Lower leg skin (tissue), 3 donors: ENCODE data around the gene FOXD1.

Experiments used
- POLR2A ChIP-seq, 2 donors: fragments of 450-650 bp; IDR thresholded peaks; one replicate each; pipeline ENCODE4 v1.6.1; 2016 to 2017; ENCODE audit warnings: antibody characterized with exemption in 2 of 2, mild to moderate bottlenecking in 1 of 2, moderate library complexity in 1 of 2
- TF ChIP-seq, protein P1 (sequence below), 3 donors: fragments of 450-650 bp; IDR thresholded peaks; one replicate each; pipeline ENCODE4 v1.5.1; 2016; ENCODE audit warnings: antibody characterized with exemption in 3 of 3, mild to moderate bottlenecking in 3 of 3, moderate library complexity in 2 of 3

DNA sequence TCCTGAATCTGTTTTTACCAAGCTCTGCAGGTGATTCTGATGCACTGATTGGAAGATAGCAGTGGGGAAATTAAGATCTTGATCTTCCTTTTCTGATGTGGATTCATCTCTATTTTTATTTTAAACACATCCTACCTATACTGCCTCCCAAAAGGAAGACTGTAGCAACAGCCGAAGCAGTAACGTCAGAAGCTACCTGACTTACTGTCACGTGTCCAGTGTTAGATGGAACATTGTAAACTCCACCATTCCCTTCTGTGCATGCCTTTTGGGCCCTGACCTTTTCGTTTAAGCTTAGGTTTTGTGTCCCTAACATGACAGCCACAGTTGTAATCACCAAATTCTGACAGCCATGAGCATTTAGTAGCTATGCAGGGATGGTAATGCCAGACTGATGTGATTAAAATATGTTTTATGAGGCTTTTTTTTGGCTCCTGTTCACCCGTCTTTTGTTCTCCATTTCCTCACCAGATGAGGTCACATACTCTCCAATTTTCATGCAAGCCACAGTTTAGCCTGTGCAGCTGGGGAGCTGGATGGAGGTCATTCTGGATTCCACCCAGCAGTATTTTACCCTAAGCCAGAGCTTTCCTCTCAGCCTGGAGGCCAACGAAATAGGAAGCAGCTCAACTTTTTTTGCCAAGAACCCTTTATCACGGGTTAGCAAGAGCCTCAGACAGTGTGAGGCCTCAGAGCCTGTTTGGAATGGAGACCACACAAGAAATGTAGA is 15.6 kb upstream of the FOXD1 start:
- TF ChIP-seq, protein P1, sequence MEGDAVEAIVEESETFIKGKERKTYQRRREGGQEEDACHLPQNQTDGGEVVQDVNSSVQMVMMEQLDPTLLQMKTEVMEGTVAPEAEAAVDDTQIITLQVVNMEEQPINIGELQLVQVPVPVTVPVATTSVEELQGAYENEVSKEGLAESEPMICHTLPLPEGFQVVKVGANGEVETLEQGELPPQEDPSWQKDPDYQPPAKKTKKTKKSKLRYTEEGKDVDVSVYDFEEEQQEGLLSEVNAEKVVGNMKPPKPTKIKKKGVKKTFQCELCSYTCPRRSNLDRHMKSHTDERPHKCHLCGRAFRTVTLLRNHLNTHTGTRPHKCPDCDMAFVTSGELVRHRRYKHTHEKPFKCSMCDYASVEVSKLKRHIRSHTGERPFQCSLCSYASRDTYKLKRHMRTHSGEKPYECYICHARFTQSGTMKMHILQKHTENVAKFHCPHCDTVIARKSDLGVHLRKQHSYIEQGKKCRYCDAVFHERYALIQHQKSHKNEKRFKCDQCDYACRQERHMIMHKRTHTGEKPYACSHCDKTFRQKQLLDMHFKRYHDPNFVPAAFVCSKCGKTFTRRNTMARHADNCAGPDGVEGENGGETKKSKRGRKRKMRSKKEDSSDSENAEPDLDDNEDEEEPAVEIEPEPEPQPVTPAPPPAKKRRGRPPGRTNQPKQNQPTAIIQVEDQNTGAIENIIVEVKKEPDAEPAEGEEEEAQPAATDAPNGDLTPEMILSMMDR (IDR thresholded peaks at IDR 0.05) = no peak
- no peak for TF ChIP-seq POLR2A (IDR thresholded peaks at IDR 0.05)
